ENCODE data around the gene APCDD1L. TPM values are rescaled to one million over a fixed set of nuclear protein-coding genes. Genes with fewer than 3 reads are reported as not detected.

The APCDD1L gene
- total and polyA plus RNA-seq, 2 of the 8 experiments (the other 6 are each of a cell fraction or from before 2014, with no cell fraction given): 0.83 to 3.1 TPM

DNA sequence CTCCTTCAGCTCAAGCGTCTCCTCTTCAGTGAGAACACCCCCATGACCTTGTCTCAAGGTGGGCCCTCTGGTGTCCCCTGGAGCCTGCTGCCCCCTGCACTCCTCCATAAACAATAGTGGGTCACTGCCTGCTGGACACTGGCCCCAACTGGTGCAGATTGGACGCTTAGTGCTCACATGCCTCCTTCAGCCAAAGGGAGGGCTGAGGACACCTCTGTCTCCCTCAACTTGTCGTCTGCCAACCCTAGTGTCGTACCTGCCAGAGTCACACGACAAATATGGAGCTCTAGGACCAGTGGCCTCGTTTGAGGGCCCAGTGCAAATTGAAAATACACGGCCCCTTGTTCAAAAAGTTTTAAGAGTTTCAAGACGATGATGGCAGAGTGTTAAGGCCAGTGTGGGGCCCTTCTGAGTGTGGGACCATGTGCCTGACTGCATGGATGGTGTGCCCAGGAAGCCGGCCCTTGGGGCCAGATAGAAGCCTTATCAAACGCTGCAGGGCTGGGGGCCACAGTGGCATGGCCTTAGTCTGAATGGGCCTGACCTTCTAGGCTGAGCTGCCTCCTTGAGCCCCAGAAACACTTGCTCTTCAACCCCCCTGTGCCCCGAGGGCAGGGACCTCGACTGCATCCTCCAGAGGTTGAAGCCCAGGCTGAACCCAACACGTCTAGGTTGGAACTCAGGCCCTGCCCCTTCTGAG, 20.1 kb downstream of the APCDD1L start (continued):
- TF ChIP-seq RNF2 (IDR thresholded peaks at IDR 0.05; ENCODE audit: borderline replicate concordance, low read depth, low read length, missing control alignments, poor library complexity, severe bottlenecking): no peak
- no peak for TF ChIP-seq BRCA1 (IDR thresholded peaks at IDR 0.05; ENCODE audit: low read depth, low read length)
- TF ChIP-seq POLR2AphosphoS5 (IDR thresholded peaks at IDR 0.05; ENCODE audit: low read depth, low read length): no peak
